GM15510 (cell line): Measurements from ENCODE around the gene SOBP.

Experiments used
- POLR2A ChIP-seq: IDR thresholded peaks from 3 replicates; pipeline ENCODE4 v1.6.1; 2011; ENCODE audit warnings: borderline replicate concordance; ENCODE audit not compliant: insufficient read length; ENCODE audit errors: extremely low read depth

The SOBP gene

DNA sequence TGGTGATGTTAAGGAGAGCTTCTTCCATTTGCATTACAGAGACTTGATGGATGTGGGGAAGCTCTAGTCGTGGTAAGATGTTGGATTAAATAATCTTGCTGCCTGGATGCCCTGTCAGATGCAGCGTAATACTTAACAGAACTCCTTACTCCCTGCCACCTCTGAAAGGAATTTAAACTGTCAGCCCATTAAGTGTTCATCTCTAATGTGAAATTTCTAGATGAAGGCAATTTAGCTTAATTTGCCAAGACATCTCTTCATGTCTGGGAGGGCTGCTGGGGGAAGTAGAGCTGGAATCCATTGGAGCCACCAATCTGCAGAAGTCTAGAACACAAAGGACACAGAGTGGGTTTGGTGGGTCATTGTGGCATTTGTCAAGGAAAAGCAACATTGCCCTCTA lies 64.4 kb downstream of the SOBP start:
- TF ChIP-seq POLR2A: no peak

DNA sequence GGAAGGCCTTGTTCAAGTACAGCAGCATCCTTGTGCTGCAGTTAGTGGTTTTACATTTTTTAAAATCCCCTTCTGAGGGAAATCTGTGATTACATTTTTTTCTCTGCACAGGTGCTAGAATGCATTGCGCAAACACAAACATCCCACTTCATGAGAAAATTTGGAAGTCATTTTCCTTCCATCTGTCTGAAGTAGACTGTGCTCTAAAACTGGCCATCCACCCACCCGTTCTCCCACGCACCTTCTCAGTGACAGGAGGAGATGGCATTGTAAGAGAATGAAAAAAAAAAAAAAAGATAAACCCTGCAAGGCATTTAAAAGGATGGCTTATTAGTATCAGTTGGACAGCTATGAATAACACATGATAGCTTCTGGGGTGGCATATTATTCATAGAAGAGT lies 65.0 kb downstream of the SOBP start:
- TF ChIP-seq POLR2A: no peak

GRCh38 chr6:107555449-107555848 lies 65.5 kb downstream of the SOBP start:
- no peak for TF ChIP-seq POLR2A

GRCh38 chr6:107556082-107556481 lies 66.2 kb downstream of the SOBP start:
- TF ChIP-seq POLR2A: no peak

DNA sequence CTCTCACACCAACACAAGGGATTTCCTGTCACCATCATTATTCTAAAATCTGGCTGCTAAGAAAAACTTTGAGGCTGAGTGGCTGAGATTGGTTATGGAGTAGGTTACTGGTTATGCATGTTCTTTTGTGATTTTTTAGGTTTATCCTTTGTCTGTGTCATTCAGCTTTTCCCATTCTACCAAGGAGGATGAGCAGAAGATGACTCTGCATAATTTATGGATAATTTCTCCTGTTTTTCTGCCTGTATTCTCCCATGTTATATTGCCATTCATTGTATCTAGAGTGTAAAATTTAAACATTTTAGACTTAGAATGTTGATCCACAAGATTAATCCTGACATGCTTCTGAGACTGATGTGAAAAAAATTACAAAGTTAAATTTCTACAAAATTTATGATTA lies 67.8 kb downstream of the SOBP start:
- TF ChIP-seq POLR2A: no peak

GRCh38 chr6:107560657-107561056 lies 70.7 kb downstream of the SOBP start:
- no peak for TF ChIP-seq POLR2A

GRCh38 chr6:107561306-107561705 lies 71.4 kb downstream of the SOBP start:
- TF ChIP-seq POLR2A: no peak

DNA sequence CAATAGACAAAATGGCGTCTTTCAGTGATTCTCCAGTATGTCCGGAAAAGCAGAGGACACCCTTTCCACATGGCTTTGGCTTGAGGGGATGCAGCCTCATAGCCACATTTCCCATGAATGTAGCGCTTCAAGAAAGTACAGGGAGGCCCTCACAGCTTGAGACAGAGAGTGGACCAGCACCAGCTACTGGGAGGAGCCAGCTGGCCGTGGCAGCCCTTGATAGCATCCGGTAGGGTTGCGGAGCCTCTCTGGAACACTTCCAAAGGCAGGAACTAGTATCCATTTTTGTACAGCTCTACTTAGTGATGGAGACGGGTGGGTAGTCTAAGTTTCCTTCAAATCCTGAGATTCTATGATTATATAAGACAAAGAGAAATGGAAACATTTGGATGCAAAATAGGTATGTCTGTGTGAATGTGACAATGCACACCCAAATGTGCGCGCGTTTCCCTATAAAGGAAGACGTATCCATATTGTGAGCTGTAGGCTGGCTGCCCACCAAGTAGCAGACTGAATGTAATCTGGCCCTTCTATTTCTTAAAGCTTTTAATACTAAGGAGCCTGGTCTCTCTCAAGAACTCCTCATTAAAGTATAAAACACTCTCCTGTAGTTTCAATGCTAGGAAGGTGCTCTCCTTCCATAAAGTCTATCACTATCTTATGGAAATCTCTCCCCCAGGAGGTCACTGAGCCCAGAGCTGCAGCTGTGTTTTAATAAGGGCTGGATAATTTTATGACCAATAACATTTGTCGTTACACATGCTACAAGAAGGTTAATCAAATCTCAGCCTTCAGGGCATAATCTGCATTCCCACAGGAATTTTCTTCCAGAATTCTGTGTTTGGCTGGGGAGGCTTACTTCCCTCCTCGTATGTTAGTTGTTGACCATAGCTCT lies 74.0 kb downstream of the SOBP start:
- TF ChIP-seq POLR2A: no peak

DNA sequence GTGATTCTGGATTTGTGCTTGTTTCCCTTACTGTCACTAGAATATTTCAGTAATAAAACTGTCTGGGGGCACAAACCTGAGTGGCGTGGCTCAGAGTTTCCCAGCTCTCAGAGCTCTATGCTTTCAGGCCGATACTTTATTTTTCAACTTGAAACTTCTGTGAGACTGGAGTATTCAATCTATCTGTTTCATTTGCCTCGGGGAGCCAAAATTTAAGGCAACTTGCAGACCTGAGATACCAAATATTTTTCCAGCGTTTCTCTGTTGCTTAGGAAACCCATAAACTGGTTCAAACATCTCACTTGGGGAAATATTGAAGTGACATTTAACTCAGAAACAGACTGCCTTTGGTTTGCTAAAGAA lies 74.7 kb downstream of the SOBP start:
- no peak for TF ChIP-seq POLR2A

DNA sequence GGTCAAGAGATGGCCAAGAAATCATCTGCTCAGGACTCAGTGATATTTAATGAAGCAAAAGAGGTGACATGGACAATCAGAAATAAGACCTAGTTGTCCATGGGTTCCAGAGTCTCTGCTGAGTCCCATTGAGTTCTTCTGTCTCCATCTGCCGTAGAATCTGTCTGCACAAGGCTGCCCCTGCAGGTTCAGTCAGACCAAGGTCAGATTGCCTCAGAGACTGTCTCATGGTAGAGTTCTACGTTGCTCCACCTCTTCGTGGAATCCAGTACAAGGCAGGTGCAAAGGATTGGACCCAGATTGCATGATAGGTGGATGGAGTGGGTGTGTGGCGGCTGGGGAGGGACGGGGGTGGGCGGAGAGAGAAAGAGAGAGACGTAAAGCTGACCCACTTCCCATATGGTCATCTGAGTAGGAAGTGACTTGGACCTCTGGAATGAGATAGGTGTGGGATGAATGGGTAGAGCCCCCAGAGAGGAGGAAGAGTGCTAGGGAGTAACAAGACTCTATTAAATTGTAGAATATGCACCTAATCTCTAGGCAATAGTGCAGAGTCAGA lies 75.3 kb downstream of the SOBP start:
- no peak for TF ChIP-seq POLR2A

DNA sequence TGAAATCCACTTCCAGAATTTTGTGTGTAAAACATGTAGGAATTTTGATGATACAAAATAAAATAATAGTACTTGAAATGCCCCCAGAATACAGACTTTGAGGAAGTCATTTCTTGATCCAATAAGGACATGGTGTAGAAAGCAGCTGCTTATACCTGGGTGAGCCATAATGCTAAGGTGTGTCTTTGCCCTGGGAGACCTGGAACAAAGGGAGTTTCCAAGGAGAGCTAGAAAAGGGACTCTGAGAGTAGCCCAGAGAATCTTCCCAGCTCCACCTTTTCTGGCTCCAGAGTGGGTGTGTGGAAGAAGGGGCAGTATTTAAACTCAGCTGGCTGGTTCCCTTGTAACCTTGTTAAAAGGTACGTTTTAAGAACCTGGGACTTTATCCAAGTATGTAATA lies 77.7 kb downstream of the SOBP start:
- no peak for TF ChIP-seq POLR2A

GRCh38 chr6:107569473-107569872 lies 79.6 kb downstream of the SOBP start:
- TF ChIP-seq POLR2A: no peak

DNA sequence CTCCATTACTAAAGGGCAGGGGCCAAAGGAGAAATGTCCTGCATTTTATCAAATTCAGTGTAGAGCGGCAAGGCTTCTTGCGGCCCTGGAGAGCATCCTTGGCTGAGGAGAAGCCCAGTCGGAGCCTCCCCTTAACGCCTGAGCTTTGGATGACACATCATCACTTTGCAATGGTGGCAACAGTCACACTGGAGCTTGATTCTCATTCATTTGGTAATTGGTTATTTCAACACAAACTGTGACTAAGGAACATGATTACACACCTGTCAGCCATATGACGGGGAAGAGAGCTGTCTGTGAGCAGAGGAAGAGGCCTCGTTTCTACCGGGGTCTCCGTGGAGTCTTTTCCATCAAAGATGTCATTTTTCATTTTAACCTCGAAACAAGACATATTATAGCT lies 81.4 kb downstream of the SOBP start:
- TF ChIP-seq POLR2A: no peak

DNA sequence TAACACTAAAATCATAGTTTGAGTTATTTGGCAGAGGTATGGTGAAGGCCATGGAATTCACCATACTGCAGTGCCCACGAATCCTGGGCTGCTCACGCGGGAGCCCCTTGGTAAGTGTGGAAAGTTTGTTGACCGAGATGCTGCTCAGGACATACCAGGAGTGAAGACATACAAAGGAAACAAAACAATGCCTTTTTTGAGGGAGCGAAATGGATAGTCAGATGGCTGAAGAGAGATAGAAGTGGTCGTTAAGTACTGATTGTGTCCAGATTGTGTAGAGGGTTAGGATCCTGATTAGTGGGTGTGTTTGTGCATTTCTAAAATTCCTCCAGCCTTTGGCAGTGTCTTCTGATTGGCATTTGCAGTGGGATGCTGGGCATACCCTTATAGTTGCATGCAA lies 83.0 kb downstream of the SOBP start:
- TF ChIP-seq POLR2A: no peak

DNA sequence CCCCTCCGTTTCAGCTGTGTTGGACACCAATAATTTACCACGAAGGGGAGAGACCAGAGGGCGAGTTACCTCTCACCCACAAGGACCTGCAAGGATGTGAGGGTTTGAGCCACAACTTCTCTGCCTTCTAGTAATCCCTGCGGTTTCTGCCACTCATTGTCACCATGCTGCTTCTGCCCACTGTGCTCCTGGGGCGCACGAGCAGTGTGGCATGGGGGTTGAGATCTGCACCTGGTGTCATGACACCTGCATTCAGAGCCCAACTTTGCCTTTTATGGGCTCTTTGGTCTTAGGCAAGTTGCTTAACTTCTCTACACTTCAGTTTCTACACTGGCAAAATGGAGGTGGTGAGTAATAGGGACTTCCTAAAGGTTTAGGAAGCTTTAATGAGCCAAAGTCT lies 84.9 kb downstream of the SOBP start:
- no peak for TF ChIP-seq POLR2A

GRCh38 chr6:107576852-107577251 lies 86.9 kb downstream of the SOBP start:
- no peak for TF ChIP-seq POLR2A
